HUDEP-2 (cell line): ENCODE measurements around the gene NWD2.
"Not testable (repeated sequence)": the region's sequence is repeated elsewhere in the genome, so short reads cannot be mapped to it uniquely, and the experiment has no call there.

Experiments
- DNase-seq, 76 experiments: peaks; one replicate each; lab custom pipeline; 2025; ENCODE audit not compliant: unreplicated experiment in 76 of 76; lab: John Stamatoyannopoulos, UW

NWD2 gene

DNA sequence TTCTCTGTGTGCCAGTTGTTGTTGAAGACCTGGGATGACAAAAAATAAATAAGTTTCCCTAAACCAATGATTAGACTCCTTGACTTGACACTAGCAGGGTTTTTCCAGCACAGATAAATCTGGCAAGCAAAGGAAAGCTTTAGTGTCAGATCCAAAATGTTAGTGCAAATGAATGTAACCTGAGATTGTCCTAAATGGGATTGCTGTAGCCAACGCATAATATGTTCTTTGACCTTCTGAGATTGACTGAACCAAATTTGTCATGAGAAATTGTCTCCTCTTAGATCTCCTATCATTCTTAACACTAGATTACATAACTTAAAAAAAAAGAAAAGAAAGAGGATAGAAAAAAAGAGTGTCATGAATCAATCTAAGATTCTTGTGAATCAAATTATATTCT lies 245.2 kb downstream of the NWD2 start:
- no peak for DNase-seq

DNA sequence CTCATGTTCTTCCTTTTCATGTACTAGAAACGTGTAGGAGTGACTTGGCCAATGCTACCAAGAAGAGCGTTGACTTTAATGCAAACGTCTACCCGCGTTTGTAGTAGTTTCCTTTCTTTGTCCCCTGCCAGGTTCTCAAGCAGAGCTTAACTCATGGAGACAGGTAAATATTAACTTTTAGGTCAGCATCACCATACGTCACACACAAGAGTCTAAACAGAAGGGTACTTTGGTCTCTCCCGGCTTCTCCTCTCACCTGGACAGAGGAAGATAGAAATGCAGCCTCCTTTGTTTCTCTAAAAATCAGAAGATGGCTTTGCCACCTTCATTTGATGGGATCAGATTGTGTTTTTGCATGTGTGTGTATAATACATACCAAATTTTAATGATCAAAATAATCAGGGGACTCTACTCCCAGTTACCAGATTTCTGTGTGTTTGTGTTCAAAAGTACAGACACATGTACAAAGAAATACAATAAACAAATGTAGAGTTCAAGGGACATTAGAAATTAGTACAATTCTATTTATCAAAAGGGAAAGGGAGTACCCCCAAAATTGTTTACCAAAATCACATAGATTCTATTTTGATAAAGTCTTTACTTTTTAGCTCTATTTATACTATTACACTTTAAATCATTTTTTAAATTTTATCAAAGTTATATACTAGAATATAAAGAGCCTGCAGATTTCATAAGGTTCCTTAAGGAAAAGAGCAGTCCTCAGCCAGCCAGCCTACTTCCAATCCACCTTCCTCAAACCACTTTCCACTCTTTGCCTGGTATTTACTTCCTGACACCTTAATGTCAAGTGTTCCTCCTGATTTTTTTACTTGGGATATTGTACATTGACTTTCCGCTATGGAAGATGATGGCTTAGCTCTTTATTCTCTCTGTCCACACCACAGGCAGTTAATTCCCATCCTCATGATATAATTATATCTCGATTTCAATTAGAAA lies 246.1 kb downstream of the NWD2 start:
- DNase-seq: no peak

DNA sequence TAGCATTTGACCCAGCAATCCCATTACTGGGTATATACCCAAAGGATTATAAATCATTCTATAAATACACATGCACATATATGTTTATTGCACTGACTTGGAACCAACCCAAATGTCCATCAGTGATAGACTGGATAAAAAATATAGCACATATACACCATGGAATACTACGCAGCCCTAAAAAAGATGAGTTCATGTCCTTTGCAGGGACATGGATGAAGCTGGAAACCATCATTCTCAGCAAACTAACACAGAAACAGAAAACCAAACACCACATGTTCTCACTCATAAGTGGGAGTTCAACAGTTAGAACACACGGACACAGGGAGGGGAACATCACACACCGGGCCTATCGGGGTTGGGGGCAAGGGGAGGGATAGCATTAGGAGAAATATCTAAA lies 250.8 kb downstream of the NWD2 start:
- not testable (repeated sequence) for DNase-seq
